Panc1 (cell line): ENCODE measurements around the gene SHC4. TPM values are rescaled to one million over a fixed set of nuclear protein-coding genes. Genes with fewer than 3 reads are reported as not detected.
"Not testable (repeated sequence)": the region's sequence is repeated elsewhere in the genome, so short reads cannot be mapped to it uniquely, and the experiment has no call there.

ENCODE experiments used
- ATAC-seq: fragments of 200-7000 bp; cut with Tn5 transposase; 2 replicates; pipeline ENCODE4 v1.9.1; 2020; ENCODE audit warnings: mild to moderate bottlenecking, moderate library complexity
- BruUV-seq: library from RNA; stranded (reverse); fragments of 400-500 nt; replicated peaks from 2 replicates; lab custom pipeline; 2021; lab: Mats Ljungman, UMichigan
- CTCF ChIA-PET: fragments of 300-600 bp; sonication (Branson Sonifier 250); formaldehyde crosslinking; loops from one replicate; lab custom pipeline; 2022; ENCODE audit warnings: antibody characterized with exemption; lab: Charles Lee
- POLR2A ChIA-PET: fragments of 300-600 bp; sonication (Branson Sonifier 250); formaldehyde crosslinking; loops from one replicate; lab custom pipeline; 2022; ENCODE audit warnings: antibody characterized with exemption; lab: Charles Lee
- DNase-seq: peaks from one replicate; pipeline ENCODE4 v3.0.0-alpha.2; 2010; ENCODE audit warnings: low read depth, low spot score
- H3K27ac ChIP-seq: 2 replicates; pipeline ENCODE4 v1.5.1; 2011; ENCODE audit warnings: mild to moderate bottlenecking, low read length, inconsistent platforms
- H3K27me3 ChIP-seq: fragments of 200-500 bp; sonication (Bioruptor generic); 2 replicates; pipeline ENCODE4 v1.6.0; 2014; ENCODE audit warnings: low read length, inconsistent platforms; ENCODE audit not compliant: control insufficient read depth, insufficient read depth
- H3K36me3 ChIP-seq: fragments of 200-500 bp; sonication (Bioruptor generic); 2 replicates; pipeline ENCODE4 v1.5.1; 2014; ENCODE audit warnings: inconsistent platforms, mild to moderate bottlenecking, low read length, moderate library complexity; ENCODE audit not compliant: control insufficient read depth, insufficient read depth
- H3K4me1 ChIP-seq: 2 replicates; pipeline ENCODE4 v1.5.1; 2011; ENCODE audit warnings: inconsistent platforms, mild to moderate bottlenecking, low read length, moderate library complexity; ENCODE audit not compliant: control insufficient read depth, insufficient read depth
- H3K4me3 ChIP-seq, 2 experiments: 2 replicates each; pipeline ENCODE4 v1.5.1; 2011 to 2012; ENCODE audit warnings: low read depth in 2 of 2, low read length in 2 of 2, mild to moderate bottlenecking in 2 of 2, inconsistent platforms in 1 of 2, moderate library complexity in 1 of 2
- H3K9me3 ChIP-seq: fragments of 200-500 bp; sonication (Bioruptor generic); 2 replicates; pipeline ENCODE4 v1.5.1; 2014; ENCODE audit warnings: low read depth, mild to moderate bottlenecking, inconsistent platforms, low read length, moderate library complexity; ENCODE audit not compliant: control insufficient read depth, insufficient read depth
- CTCF ChIP-seq: fragments of 450-650 bp; IDR thresholded peaks from 2 replicates; pipeline ENCODE4 v1.5.1; 2017; ENCODE audit warnings: mild to moderate bottlenecking
- POLR2AphosphoS5 ChIP-seq: IDR thresholded peaks from 2 replicates; pipeline ENCODE4 v1.6.1; 2012; ENCODE audit warnings: mild to moderate bottlenecking, low read depth, low read length, moderate library complexity
- REST ChIP-seq, 2 experiments: IDR thresholded peaks; 2 replicates each; pipeline ENCODE4 v1.6.1; 2011 to 2012; ENCODE audit warnings: low read depth in 2 of 2, control low read depth in 1 of 2, low read length in 1 of 2, mild to moderate bottlenecking in 1 of 2, moderate library complexity in 1 of 2; ENCODE audit not compliant: insufficient read depth in 1 of 2
- SIN3A ChIP-seq: IDR thresholded peaks from 2 replicates; pipeline ENCODE4 v1.6.1; 2012; ENCODE audit warnings: low read depth, mild to moderate bottlenecking, low read length, moderate library complexity, borderline replicate concordance; ENCODE audit not compliant: insufficient read depth
- TCF7L2 ChIP-seq: IDR thresholded peaks from 2 replicates; pipeline ENCODE4 v1.6.1; 2011; ENCODE audit warnings: mild to moderate bottlenecking, low read depth, low read length, inconsistent platforms
- in situ Hi-C: cut with HindIII; loops from 2 replicates; pipeline ENCODE4 v1.10.0; 2016; ENCODE audit warnings: low sequenced_read_pairs, low pct_unique_long_range_greater_than_20kb
- intact Hi-C: fragments of 100-400 bp; cut with micrococcal nuclease; formaldehyde crosslinking; loops from one replicate; pipeline ENCODE4 v1.10.0; 2022; ENCODE audit not compliant: unreplicated experiment
- total RNA-seq: library from RNA; stranded (reverse); gene quantifications from one replicate; pipeline ENCODE4 v1.2.1, GENCODE V29; 2021; ENCODE audit not compliant: unreplicated experiment

The SHC4 gene
- total RNA-seq, 1 experiment from 2014 or later: 0.10 TPM

- ATAC-seq (no peak), DNase-seq (no peak)
- CTCF ChIA-PET: no interaction called here
- POLR2A ChIA-PET: no interaction called here
- H3K36me3 ChIP-seq: peaks cover 7% of the 10 kb centered on the region; the same call in 1 of the 2 replicates
- no TSS peak for BruUV-seq
- H3K4me3 ChIP-seq: no peak overlapping the region
- no peaks in the 10 kb centered on the region for H3K9me3 ChIP-seq
- no peak overlapping the region for H3K27ac ChIP-seq
- in situ Hi-C loops (no loop called here), intact Hi-C loops (no loop called here)
- H3K4me1 ChIP-seq: no peaks in the 10 kb centered on the region
- H3K27me3 ChIP-seq: no peaks in the 10 kb centered on the region
- TF ChIP-seq POLR2AphosphoS5: no peak
- no peak for TF ChIP-seq TCF7L2
- no peak for TF ChIP-seq SIN3A
- TF ChIP-seq CTCF: no peak
- no peak for TF ChIP-seq REST (IDR thresholded peaks at IDR 0.05; ENCODE audit: insufficient read depth in 1 of 2, low read depth in 2 of 2, low read length in 1 of 2)
Measured at GRCh38 chr15:48792408-48792807, 171.3 kb downstream of the SHC4 start.

GRCh38 chr15:48790466-48791115 is 173.1 kb downstream of the SHC4 start:
- H3K4me3 ChIP-seq, POLR2A ChIA-PET, H3K9me3 ChIP-seq, H3K27me3 ChIP-seq, H3K27ac ChIP-seq, H3K36me3 ChIP-seq, in situ Hi-C loops, ATAC-seq, H3K4me1 ChIP-seq, intact Hi-C loops, BruUV-seq, CTCF ChIA-PET, DNase-seq: not testable (repeated sequence)

- no TSS peak for BruUV-seq
- no peak for TF ChIP-seq SIN3A
- ChIA-PET CTCF (no interaction called here), POLR2A (interaction anchor here (0.7 kb wide), 1 partner anchor 146 kb away, joined by 8 read pairs; no protein-coding TSS in a partner anchor)
- Histone ChIP-seq H3K9me3 (no peaks in the 10 kb centered on the region), H3K27ac (no peak overlapping the region), H3K27me3 (no peaks in the 10 kb centered on the region), H3K36me3 (peaks cover 18% of the 10 kb centered on the region), H3K4me1 (no peaks in the 10 kb centered on the region), H3K4me3 (no peak overlapping the region)
- DNase-seq: no peak
- ATAC-seq: no peak
- intact Hi-C loops (no loop called here), in situ Hi-C loops (no loop called here)
Measured at GRCh38 chr15:48785712-48786111, 178.0 kb downstream of the SHC4 start.
